GM21367 (cell line): ENCODE measurements around the gene GNA12.

Source experiments
- ATAC-seq: cut with Tn5 transposase; IDR thresholded peaks from one replicate; pipeline ENCODE4 v1.9.1; 2021; ENCODE audit not compliant: unreplicated experiment

GNA12 gene

GRCh38 chr7:2844153-2845033, at the start of gene GNA12:
GNA12 (minus strand) TSS chr7:2844308; CDS start chr7:2844161, 147 bp downstream.
- ATAC-seq = peak; percentile 96

- no peak for ATAC-seq
These were observed 49.3 kb upstream of the GNA12 start for GRCh38 chr7:2893411-2893861.

GRCh38 chr7:2892549-2892948, 48.4 kb upstream of the GNA12 start:
- no peak for ATAC-seq

- ATAC-seq = no peak
These were observed 43.7 kb upstream of the GNA12 start for GRCh38 chr7:2887816-2888215.

- ATAC-seq = no peak
These were observed 42.8 kb upstream of the GNA12 start for GRCh38 chr7:2886900-2887299.

- no peak for ATAC-seq
These were observed 42.3 kb upstream of the GNA12 start for GRCh38 chr7:2886391-2886790.

- no peak for ATAC-seq
These were observed 40.1 kb upstream of the GNA12 start for GRCh38 chr7:2884161-2884560.

GRCh38 chr7:2883101-2883500, 39.0 kb upstream of the GNA12 start:
- ATAC-seq = no peak

- ATAC-seq = no peak
These were observed 38.0 kb upstream of the GNA12 start for GRCh38 chr7:2882111-2882510.

- no peak for ATAC-seq
These were observed 36.9 kb upstream of the GNA12 start for GRCh38 chr7:2880874-2881533.

- ATAC-seq = no peak
These were observed 35.9 kb upstream of the GNA12 start for GRCh38 chr7:2880051-2880450.

GRCh38 chr7:2879354-2879753, 35.2 kb upstream of the GNA12 start:
- no peak for ATAC-seq

- ATAC-seq = no peak
These were observed 34.2 kb upstream of the GNA12 start for GRCh38 chr7:2878306-2878705.

GRCh38 chr7:2876031-2876731, 32.1 kb upstream of the GNA12 start:
- ATAC-seq = no peak

- no peak for ATAC-seq
These were observed 29.8 kb upstream of the GNA12 start for GRCh38 chr7:2873686-2874551.

- no peak for ATAC-seq
These were observed 29.0 kb upstream of the GNA12 start for GRCh38 chr7:2873146-2873545.

- ATAC-seq = no peak
These were observed 28.3 kb upstream of the GNA12 start for GRCh38 chr7:2872296-2872874.

- no peak for ATAC-seq
These were observed 26.4 kb upstream of the GNA12 start for GRCh38 chr7:2870471-2870931.

GRCh38 chr7:2869981-2870380, 25.9 kb upstream of the GNA12 start:
- ATAC-seq = no peak

- ATAC-seq = no peak
These were observed 22.5 kb upstream of the GNA12 start for GRCh38 chr7:2866601-2867000.
